Measurements from ENCODE around the gene DACH1. TPM values are rescaled to one million over a fixed set of nuclear protein-coding genes. Genes with fewer than 3 reads are reported as not detected.
A peak's percentile ranks its signal among the peaks of the same experiment; 100 is the strongest.

DACH1 gene
- total RNA-seq, 1 experiment from 2014 or later: 0.31 TPM

GRCh38 chr13:71879129-71879535, 12.1 kb upstream of the DACH1 start:
- Mint-ChIP-seq H3K4me3 (no peak overlapping the region), H3K4me1 (peaks cover 49% of the 10 kb centered on the region), H3K27me3 (ENCODE audit: low read depth) (peaks cover 11% of the 10 kb centered on the region), H3K27ac (no peak overlapping the region), H3K9me3 (peaks cover 19% of the 10 kb centered on the region), H3K36me3 (peaks cover 7% of the 10 kb centered on the region)
- no peak for DNase-seq (ENCODE audit: low spot score)
- TF ChIP-seq TEAD1 (CRISPR knock-in tag; IDR thresholded peaks at IDR 0.05) (no peak), ZBTB21 (CRISPR knock-in tag; IDR thresholded peaks at IDR 0.05; ENCODE audit: borderline replicate concordance) (no peak), TP53 (CRISPR knock-in tag; IDR thresholded peaks at IDR 0.05) (no peak), ZNF317 (CRISPR knock-in tag; IDR thresholded peaks at IDR 0.05; ENCODE audit: borderline replicate concordance, low read depth) (no peak), FOXJ3 (CRISPR knock-in tag; IDR thresholded peaks at IDR 0.05; ENCODE audit: borderline replicate concordance) (no peak), E2F4 (CRISPR knock-in tag; IDR thresholded peaks at IDR 0.05; ENCODE audit: borderline replicate concordance, low read depth) (no peak), NFYB (CRISPR knock-in tag; conservative IDR thresholded peaks at IDR 0.05; ENCODE audit: low read depth) (no peak)
- TF ChIP-seq, protein P1, sequence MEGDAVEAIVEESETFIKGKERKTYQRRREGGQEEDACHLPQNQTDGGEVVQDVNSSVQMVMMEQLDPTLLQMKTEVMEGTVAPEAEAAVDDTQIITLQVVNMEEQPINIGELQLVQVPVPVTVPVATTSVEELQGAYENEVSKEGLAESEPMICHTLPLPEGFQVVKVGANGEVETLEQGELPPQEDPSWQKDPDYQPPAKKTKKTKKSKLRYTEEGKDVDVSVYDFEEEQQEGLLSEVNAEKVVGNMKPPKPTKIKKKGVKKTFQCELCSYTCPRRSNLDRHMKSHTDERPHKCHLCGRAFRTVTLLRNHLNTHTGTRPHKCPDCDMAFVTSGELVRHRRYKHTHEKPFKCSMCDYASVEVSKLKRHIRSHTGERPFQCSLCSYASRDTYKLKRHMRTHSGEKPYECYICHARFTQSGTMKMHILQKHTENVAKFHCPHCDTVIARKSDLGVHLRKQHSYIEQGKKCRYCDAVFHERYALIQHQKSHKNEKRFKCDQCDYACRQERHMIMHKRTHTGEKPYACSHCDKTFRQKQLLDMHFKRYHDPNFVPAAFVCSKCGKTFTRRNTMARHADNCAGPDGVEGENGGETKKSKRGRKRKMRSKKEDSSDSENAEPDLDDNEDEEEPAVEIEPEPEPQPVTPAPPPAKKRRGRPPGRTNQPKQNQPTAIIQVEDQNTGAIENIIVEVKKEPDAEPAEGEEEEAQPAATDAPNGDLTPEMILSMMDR (IDR thresholded peaks at IDR 0.05): peak; percentile 9; the same call in 1 of the 2 replicates
- ChIA-PET POLR2A (no interaction called here), CTCF (interaction anchor here (0.5 to 2.0 kb wide), 7 partner anchors 9 to 288 kb away, joined by 3 to 8 read pairs (median 4); partner anchors contain the start of gene DACH1)
- peak; percentile 65 for ATAC-seq

- Mint-ChIP-seq H3K36me3 (no peaks in the 10 kb centered on the region; the same call in 1 of the 2 replicates), H3K4me3 (peak overlapping the region; percentile 47), H3K27ac (peak overlapping the region; percentile 91), H3K9me3 (peaks cover 10% of the 10 kb centered on the region), H3K27me3 (ENCODE audit: low read depth) (peaks cover 15% of the 10 kb centered on the region), H3K4me1 (peaks cover 49% of the 10 kb centered on the region)
- POLR2A ChIA-PET: no interaction called here
- TF ChIP-seq E2F4 (CRISPR knock-in tag; IDR thresholded peaks at IDR 0.05; ENCODE audit: borderline replicate concordance, low read depth): no peak
- TF ChIP-seq, protein P2, sequence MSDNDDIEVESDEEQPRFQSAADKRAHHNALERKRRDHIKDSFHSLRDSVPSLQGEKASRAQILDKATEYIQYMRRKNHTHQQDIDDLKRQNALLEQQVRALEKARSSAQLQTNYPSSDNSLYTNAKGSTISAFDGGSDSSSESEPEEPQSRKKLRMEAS (CRISPR knock-in tag; IDR thresholded peaks at IDR 0.05): peak; percentile 39; the same call in 1 of the 2 replicates
- peak; percentile 60; the same call in 1 of the 2 replicates for TF ChIP-seq TEAD1 (CRISPR knock-in tag; IDR thresholded peaks at IDR 0.05)
- no peak for TF ChIP-seq ZNF232 (CRISPR knock-in tag; IDR thresholded peaks at IDR 0.05)
- TF ChIP-seq, protein P3, sequence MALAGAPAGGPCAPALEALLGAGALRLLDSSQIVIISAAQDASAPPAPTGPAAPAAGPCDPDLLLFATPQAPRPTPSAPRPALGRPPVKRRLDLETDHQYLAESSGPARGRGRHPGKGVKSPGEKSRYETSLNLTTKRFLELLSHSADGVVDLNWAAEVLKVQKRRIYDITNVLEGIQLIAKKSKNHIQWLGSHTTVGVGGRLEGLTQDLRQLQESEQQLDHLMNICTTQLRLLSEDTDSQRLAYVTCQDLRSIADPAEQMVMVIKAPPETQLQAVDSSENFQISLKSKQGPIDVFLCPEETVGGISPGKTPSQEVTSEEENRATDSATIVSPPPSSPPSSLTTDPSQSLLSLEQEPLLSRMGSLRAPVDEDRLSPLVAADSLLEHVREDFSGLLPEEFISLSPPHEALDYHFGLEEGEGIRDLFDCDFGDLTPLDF (CRISPR knock-in tag; IDR thresholded peaks at IDR 0.05): no peak
- no peak for TF ChIP-seq NR1H2 (CRISPR knock-in tag; IDR thresholded peaks at IDR 0.05)
- CTCF ChIA-PET: interaction anchor here (1.4 to 1.8 kb wide), 3 partner anchors 9 to 557 kb away, joined by 4 to 10 read pairs (median 8); partner anchors contain the start of gene DACH1
- DNase-seq (ENCODE audit: low spot score) (peak; percentile 37), ATAC-seq (peak; percentile 69)
These were observed 10.3 kb upstream of the DACH1 start for GRCh38 chr13:71877256-71877653.

DNA sequence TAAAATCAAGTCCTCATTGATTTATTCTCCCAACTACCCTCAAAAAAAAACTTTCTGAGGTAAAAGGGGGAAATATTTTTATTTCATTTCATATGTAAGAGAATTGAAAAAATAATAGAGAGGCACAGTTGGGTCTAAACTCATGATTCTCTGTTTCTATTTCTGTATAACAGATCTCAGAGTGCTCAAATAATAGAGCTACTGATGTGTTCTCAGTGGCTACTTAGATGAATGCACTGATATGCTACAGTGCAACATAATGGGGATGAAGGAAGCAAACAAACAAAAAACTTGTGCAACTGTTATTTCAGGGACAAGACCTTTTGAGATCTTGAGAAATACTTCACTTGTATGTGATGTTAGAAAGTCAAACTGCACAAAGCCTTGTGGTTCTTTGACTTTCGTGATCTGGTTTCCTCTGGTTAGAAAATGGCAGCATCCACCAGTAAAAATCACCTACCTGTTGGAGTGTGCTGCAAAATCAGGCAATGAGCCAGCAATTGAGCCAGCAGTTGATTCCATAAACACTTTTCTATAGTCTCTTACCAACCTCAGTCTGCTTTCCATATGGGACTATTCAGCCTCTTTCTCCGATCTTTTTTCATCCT, 9.7 kb upstream of the DACH1 start:
- DNase-seq (ENCODE audit: low spot score): no peak
- H3K4me3 Mint-ChIP-seq: peak overlapping the region; percentile 47
- peaks cover 49% of the 10 kb centered on the region for H3K4me1 Mint-ChIP-seq
- peak overlapping the region; percentile 91 for H3K27ac Mint-ChIP-seq
- H3K9me3 Mint-ChIP-seq: peaks cover 5% of the 10 kb centered on the region
- peak; percentile 18; the same call in 1 of the 2 replicates for ATAC-seq
- no peaks in the 10 kb centered on the region for H3K36me3 Mint-ChIP-seq
- ChIA-PET POLR2A (interaction anchor here (0.5 kb wide), 1 partner anchor 10 kb away, joined by 3 read pairs; the partner anchor contains the start of gene DACH1), CTCF (interaction anchor here (1.4 to 1.8 kb wide), 3 partner anchors 8 to 556 kb away, joined by 4 to 10 read pairs (median 8); partner anchors contain the start of gene DACH1)
- H3K27me3 Mint-ChIP-seq (ENCODE audit: low read depth): peaks cover 20% of the 10 kb centered on the region
- no peak for TF ChIP-seq OVOL2 (CRISPR knock-in tag; IDR thresholded peaks at IDR 0.05; ENCODE audit: borderline replicate concordance)
- TF ChIP-seq CREB1 (CRISPR knock-in tag; IDR thresholded peaks at IDR 0.05): no peak
- TF ChIP-seq, protein P4, sequence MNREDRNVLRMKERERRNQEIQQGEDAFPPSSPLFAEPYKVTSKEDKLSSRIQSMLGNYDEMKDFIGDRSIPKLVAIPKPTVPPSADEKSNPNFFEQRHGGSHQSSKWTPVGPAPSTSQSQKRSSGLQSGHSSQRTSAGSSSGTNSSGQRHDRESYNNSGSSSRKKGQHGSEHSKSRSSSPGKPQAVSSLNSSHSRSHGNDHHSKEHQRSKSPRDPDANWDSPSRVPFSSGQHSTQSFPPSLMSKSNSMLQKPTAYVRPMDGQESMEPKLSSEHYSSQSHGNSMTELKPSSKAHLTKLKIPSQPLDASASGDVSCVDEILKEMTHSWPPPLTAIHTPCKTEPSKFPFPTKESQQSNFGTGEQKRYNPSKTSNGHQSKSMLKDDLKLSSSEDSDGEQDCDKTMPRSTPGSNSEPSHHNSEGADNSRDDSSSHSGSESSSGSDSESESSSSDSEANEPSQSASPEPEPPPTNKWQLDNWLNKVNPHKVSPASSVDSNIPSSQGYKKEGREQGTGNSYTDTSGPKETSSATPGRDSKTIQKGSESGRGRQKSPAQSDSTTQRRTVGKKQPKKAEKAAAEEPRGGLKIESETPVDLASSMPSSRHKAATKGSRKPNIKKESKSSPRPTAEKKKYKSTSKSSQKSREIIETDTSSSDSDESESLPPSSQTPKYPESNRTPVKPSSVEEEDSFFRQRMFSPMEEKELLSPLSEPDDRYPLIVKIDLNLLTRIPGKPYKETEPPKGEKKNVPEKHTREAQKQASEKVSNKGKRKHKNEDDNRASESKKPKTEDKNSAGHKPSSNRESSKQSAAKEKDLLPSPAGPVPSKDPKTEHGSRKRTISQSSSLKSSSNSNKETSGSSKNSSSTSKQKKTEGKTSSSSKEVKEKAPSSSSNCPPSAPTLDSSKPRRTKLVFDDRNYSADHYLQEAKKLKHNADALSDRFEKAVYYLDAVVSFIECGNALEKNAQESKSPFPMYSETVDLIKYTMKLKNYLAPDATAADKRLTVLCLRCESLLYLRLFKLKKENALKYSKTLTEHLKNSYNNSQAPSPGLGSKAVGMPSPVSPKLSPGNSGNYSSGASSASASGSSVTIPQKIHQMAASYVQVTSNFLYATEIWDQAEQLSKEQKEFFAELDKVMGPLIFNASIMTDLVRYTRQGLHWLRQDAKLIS (CRISPR knock-in tag; IDR thresholded peaks at IDR 0.05; ENCODE audit: borderline replicate concordance): no peak
- no peak for TF ChIP-seq ZNF263 (CRISPR knock-in tag; IDR thresholded peaks at IDR 0.05; ENCODE audit: low read depth)
- TF ChIP-seq, protein P5, sequence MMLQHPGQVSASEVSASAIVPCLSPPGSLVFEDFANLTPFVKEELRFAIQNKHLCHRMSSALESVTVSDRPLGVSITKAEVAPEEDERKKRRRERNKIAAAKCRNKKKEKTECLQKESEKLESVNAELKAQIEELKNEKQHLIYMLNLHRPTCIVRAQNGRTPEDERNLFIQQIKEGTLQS (CRISPR knock-in tag; conservative IDR thresholded peaks at IDR 0.05): no peak
- TF ChIP-seq, protein P6, sequence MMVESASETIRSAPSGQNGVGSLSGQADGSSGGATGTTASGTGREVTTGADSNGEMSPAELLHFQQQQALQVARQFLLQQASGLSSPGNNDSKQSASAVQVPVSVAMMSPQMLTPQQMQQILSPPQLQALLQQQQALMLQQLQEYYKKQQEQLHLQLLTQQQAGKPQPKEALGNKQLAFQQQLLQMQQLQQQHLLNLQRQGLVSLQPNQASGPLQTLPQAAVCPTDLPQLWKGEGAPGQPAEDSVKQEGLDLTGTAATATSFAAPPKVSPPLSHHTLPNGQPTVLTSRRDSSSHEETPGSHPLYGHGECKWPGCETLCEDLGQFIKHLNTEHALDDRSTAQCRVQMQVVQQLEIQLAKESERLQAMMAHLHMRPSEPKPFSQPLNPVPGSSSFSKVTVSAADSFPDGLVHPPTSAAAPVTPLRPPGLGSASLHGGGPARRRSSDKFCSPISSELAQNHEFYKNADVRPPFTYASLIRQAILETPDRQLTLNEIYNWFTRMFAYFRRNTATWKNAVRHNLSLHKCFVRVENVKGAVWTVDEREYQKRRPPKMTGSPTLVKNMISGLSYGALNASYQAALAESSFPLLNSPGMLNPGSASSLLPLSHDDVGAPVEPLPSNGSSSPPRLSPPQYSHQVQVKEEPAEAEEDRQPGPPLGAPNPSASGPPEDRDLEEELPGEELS (CRISPR knock-in tag; IDR thresholded peaks at IDR 0.05): no peak
